DOHH2 (cell line): Measurements from ENCODE around the gene CCDC112.

ENCODE experiments used
- EZH2phosphoT487 ChIP-seq: fragments of 200-600 bp; sonication (generic); IDR thresholded peaks from 2 replicates; pipeline ENCODE4 v1.6.1; 2017; ENCODE audit warnings: borderline replicate concordance, mild to moderate bottlenecking, antibody characterized with exemption, low read length, moderate library complexity, mixed read lengths
- TF ChIP-seq, protein P1 (sequence below): fragments of 200-600 bp; sonication (generic); IDR thresholded peaks from one replicate; pipeline ENCODE4 v1.5.1; 2014; ENCODE audit warnings: antibody characterized with exemption, mild to moderate bottlenecking, low read depth, low read length; ENCODE audit not compliant: poor library complexity, severe bottlenecking

GRCh38 chr5:115336964-115337363 is 40.5 kb upstream of the CCDC112 start:
- TF ChIP-seq, protein P1, sequence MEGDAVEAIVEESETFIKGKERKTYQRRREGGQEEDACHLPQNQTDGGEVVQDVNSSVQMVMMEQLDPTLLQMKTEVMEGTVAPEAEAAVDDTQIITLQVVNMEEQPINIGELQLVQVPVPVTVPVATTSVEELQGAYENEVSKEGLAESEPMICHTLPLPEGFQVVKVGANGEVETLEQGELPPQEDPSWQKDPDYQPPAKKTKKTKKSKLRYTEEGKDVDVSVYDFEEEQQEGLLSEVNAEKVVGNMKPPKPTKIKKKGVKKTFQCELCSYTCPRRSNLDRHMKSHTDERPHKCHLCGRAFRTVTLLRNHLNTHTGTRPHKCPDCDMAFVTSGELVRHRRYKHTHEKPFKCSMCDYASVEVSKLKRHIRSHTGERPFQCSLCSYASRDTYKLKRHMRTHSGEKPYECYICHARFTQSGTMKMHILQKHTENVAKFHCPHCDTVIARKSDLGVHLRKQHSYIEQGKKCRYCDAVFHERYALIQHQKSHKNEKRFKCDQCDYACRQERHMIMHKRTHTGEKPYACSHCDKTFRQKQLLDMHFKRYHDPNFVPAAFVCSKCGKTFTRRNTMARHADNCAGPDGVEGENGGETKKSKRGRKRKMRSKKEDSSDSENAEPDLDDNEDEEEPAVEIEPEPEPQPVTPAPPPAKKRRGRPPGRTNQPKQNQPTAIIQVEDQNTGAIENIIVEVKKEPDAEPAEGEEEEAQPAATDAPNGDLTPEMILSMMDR, result no peak
- TF ChIP-seq EZH2phosphoT487, result no peak
